HG03103 (cell line): ENCODE measurements around the gene PPP2R2C.

Experiments used
- ATAC-seq: cut with Tn5 transposase; IDR thresholded peaks from one replicate; pipeline ENCODE4 v1.9.1; 2021; ENCODE audit warnings: low read depth; ENCODE audit not compliant: unreplicated experiment

The PPP2R2C gene

DNA sequence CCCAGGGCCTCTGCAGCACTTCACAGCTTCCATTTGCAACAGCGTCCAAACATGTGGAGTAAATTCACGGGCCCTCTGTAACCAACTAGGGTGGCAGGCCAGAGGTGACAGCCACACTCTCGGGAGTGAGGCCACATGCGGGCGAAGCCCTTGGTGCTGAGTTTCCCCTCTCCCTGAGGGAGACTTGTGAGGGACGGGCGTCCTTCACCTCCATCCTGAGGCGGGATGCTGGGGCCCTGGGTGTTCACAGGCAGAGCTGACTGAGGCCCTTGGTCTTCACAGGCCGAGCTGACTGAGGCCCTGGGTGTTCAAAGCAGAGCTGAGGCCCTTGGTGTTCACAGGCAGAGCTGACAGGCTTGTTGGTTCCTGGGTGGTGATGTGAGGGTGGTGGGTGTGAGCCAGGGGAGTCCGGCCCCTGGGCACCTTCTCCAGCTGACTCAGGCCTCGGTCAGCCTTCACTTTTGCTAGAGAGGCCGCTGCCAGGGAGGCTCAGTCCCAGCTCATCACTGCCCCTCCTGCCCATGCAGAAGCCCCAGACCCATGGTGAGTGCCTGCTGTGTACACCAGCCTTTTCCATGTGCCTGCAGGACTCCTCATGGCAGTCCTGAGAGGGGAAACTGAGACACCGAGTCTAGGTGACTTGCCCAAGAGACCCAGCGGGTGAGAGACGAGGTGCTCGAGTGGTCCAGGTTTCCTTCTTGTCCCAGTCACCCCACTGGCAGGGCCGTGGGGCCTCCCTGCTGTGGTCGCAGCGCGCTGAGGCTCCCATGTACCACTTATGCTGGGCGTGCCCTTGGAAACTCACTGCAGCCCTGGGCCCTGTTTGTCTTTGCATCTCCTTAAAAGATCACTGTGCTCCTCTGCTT is 194.2 kb downstream of the PPP2R2C start:
- no peak for ATAC-seq

DNA sequence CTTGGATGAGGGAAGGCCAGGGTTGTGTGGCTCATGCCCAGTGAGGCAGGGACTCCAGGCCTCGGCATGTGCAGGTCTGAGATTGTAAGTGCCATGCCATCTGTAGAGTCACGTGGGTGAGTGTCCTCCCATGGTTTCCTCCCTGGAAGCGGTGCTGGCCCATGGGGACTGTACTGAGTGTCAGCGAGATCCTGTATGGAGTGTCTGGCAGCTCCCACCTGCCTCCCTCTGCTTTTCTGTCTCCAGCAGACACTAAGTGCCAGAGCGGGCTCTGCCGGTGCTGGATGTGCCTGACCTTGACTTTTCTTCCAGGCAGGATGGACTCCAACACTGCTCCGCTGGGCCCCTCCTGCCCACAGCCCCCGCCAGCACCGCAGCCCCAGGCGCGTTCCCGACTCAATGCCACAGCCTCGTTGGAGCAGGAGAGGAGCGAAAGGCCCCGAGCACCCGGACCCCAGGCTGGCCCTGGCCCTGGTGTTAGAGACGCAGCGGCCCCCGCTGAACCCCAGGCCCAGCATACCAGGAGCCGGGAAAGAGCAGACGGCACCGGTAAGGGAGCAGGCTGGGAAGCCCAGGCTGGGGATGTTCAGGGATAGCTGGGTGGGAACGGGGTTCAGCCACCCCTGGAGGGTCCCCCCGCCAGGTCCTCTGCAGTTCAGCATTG is 195.1 kb downstream of the PPP2R2C start:
- ATAC-seq = no peak

DNA sequence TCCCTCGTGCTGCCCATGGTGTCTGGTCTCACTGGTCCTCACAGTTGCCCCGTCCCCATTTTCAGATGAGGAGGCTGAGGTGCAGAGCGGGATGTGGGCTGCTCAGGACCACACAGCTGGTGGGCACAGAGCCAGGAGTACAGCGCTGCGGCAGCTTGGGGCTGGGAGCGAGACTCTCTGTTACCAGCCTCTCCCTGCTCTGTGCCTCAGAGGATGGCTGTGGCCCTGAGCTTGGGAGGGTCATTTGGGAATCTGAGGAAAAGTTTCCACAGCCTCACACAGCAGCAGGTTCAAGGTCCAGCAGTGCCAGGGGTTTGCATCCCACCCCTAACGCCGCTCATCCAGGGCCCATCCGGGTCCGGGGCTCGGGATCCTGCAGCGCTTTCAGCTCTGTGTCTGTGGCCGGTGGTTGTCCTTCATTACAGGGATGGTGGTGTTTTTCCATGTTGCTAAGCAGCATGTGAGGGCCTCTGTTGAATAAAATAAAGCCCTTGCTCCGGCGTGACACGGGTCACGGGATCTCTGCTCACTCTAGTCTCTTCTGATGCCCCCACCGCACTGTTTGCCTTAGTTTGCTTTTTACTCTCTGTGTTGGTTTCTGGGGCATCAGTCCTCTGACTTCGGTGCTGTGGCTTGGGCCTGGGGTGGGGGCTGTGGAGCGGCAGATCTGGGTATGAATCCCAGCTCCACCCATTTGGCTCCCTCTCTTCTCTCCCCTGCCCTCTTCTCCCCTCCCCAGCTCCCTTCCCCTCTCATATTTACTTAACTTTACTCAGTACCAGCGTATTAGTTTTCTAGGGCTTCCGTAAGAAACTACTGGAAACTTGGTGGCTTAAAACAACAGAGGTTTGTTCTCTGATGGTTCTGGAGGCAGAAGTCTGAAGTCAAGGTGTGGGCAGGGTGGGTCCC is 196.3 kb downstream of the PPP2R2C start:
- ATAC-seq = no peak

DNA sequence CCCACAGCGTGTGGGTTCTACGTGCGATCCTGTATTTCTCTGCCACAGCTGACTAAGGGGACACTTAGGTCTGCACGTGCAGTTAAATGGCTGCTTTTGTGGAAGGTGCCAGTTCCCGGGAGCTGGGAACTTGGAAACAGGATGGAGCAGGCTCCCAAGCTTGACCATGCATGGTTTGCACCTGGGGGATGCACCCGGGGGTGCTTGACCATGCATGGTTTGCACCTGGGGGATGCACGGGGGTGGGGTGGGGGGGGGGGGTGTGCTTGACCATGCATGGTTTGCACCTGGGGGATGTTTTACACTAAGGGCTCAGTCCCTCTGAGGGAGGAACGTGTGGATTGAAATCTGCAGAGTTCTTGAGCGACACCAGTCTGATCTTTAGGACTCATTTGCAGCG is 197.1 kb downstream of the PPP2R2C start:
- ATAC-seq = no peak

DNA sequence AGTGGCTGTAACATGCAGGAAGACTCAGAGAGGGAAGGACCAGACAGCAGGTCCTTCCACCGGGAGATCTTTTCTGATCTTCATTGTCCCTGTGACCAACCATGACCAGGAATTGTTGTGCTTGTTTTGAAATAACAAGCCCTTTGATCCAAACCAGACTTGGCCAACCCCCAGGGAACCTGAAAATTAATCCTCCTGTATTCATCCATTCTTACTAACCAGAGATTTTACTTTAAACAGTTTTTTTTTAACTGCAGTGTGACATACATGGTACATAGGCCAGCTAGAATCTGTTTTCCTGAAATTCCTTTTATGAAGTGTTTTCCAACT is 198.8 kb downstream of the PPP2R2C start:
- no peak for ATAC-seq

DNA sequence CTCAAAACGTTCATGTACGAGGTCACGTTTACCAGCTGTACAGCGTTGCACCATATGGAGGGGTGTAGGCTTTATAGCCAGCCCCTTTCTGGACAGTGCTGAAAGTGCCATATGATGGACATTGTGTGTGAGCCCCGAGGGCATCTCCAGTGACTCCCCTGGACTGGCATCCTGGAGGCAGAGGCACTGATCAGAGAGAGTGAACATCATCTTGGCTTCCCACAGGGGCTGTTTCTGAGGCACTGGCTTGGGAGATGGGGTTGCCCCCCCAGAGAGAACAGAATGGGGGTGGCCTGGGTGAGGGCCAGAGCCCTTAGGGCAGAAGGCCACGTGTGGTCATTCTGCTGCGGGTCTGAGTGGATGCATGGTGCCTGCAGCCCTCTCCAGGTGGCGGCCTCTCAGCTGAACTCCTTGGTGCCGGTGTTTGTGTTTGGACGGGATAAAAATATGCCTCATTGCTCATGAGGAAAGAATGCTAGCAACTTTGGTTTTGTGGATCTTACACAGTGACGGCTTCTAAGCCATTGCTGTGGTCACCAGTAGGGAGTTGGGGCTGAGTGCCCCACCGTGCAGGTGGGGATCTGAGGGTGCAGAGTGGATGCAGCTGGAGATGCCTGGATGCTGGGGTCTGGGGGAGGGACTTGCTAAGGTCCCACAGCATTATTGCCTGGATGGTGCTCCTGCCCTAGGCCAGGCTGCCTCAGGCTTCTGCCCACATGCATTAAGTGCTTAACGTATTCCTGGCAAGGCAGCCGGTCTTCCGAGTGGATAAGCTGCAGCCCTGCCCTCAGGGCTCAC is 199.4 kb downstream of the PPP2R2C start:
- ATAC-seq = no peak

DNA sequence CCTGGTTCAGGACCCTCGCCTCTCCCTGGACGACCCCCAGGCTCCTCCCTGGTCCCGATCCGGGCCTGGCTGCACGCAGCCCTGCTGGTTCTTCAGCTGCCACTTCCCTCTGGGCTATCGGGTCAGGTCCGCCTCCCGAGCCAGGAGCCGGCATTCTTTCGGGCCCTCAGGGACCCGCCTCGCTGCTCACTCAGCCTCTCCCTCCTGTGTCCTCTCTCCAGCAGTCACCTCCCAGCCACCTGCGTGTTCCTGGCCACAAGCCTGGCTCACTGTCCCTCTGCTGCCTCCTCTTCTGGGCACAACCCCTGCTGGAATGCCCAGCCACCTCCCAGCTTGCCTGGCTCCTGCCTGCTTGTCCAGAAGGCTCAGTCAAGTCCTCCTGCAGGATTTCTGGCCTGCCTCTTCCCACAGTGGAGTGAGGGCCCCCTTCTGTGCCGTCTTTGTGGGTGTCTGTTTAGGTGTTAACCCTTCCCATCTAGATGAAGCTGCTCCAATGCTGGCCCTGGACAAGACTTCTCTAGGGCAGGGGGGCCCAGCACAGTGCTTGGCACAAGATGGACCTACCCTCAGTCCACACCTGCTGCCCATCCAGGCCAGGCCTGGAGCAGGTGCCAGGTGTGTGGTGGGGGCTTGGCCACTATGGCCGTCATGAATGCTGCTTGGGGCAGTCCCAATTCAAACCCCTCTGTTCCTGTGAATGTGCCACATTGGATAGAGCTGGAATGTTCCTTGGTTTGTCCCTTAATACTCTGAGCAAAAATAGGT is 200.5 kb downstream of the PPP2R2C start:
- no peak for ATAC-seq

DNA sequence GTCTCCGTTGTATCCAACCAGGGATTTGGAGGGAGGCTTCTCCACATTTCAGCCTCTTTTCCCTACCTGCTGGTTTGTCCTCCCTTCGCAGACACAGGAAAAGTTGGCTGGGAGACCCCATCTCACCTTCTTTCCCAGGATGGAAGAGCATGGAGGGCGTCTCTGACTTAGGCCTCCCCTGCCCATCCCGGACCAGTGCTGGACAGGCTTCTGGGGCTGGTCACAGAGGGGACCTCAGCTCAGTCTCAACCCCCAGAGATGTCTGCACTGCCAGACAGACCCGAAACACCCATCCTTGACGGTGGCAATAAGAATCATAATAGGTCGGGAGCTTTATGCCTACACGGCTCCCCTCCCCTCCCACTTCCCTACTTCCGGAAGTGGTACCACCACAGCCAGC is 201.2 kb downstream of the PPP2R2C start:
- ATAC-seq = no peak

DNA sequence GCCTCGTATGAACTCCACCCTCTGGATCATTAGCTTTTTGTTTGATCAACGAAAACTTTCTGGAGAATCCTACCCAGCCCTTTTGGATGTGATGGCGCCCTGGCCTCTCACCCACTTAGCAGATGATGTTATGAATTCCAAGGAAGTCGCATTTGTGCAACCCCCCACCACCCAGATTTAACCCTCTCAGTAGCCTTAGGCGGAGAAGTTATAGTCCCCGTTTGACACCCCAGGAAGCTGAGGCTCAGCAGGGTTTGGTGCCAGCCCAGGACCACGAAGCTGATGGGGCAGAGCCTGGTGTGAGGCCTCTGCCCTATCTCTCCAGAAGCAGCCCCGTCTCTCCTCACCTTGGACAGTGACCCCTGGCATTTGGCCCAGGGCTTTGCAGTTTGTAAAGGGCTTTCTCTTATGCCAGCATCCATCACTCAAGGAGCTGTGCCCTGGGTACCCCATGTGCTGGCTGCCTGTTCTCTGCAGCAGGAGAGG is 201.7 kb downstream of the PPP2R2C start:
- ATAC-seq = no peak
